Measurements from ENCODE around the gene EPHB1.

The EPHB1 gene

DNA sequence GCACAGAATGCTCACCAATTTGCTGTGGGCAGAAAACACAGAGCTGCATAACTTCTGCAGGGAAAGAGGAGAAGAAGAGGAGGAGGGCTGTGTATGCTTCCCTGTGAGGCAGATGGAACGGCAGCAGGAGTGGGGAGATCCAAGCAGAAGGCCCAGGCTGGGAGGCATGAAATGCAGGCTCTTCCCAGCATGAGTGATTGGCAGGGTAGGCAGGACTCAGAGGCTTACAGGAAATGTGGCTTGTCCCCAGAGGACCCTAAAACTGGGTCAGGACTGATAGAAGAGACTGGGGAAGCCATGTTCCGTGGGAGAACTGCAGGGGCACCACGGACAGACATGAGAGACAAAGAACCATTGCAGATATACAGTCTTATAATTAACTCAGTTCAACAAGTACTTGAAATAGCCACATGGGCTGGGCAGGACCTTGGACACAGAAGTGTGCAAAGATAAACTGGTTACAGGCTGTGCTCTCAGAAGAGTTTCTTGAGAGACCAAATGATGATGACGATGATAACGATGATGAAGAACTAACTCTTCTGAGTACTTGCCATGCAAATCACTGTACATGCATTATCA, 286.9 kb downstream of the EPHB1 start:
- TF ChIP-seq POLR2AphosphoS5 (IDR thresholded peaks at IDR 0.05; ENCODE audit: low read depth, low read length) (no peak), FOXP2 (optimal IDR thresholded peaks at IDR 0.05; ENCODE audit: borderline replicate concordance, extremely low read depth, extremely low read length, insufficient read depth) (no peak), TAF1 (IDR thresholded peaks at IDR 0.05; ENCODE audit: borderline replicate concordance, insufficient read depth, low read length) (no peak), SIN3A (IDR thresholded peaks at IDR 0.05; ENCODE audit: borderline replicate concordance, insufficient read depth, low read length) (no peak)
- TF ChIP-seq, protein P1, sequence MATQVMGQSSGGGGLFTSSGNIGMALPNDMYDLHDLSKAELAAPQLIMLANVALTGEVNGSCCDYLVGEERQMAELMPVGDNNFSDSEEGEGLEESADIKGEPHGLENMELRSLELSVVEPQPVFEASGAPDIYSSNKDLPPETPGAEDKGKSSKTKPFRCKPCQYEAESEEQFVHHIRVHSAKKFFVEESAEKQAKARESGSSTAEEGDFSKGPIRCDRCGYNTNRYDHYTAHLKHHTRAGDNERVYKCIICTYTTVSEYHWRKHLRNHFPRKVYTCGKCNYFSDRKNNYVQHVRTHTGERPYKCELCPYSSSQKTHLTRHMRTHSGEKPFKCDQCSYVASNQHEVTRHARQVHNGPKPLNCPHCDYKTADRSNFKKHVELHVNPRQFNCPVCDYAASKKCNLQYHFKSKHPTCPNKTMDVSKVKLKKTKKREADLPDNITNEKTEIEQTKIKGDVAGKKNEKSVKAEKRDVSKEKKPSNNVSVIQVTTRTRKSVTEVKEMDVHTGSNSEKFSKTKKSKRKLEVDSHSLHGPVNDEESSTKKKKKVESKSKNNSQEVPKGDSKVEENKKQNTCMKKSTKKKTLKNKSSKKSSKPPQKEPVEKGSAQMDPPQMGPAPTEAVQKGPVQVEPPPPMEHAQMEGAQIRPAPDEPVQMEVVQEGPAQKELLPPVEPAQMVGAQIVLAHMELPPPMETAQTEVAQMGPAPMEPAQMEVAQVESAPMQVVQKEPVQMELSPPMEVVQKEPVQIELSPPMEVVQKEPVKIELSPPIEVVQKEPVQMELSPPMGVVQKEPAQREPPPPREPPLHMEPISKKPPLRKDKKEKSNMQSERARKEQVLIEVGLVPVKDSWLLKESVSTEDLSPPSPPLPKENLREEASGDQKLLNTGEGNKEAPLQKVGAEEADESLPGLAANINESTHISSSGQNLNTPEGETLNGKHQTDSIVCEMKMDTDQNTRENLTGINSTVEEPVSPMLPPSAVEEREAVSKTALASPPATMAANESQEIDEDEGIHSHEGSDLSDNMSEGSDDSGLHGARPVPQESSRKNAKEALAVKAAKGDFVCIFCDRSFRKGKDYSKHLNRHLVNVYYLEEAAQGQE (IDR thresholded peaks at IDR 0.05; ENCODE audit: insufficient read depth in 1 of 2, low read depth in 2 of 2, low read length in 2 of 2): no peak

DNA sequence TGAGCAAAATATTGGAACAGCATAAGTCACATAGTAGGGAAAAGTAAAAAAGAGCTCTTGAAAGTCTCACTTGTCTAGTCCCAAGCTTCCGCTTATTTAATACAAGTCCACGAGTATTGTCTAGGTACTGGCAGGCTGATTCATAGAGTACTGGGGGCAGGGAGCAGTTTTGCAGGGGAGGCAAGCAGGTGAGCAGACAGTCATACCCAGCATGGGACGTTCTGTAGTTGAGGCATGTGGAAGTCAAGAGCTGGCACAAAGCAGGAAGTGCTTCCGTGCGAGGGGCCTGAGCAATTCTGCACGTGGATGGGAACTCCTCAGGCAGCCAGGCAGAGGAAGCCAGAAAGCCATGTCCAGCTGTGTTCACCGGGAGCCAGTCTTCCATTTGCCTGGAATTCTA, 287.6 kb downstream of the EPHB1 start:
- TF ChIP-seq FOXP2 (optimal IDR thresholded peaks at IDR 0.05; ENCODE audit: borderline replicate concordance, extremely low read depth, extremely low read length, insufficient read depth): no peak
- no peak for TF ChIP-seq TAF1 (IDR thresholded peaks at IDR 0.05; ENCODE audit: borderline replicate concordance, insufficient read depth, low read length)

DNA sequence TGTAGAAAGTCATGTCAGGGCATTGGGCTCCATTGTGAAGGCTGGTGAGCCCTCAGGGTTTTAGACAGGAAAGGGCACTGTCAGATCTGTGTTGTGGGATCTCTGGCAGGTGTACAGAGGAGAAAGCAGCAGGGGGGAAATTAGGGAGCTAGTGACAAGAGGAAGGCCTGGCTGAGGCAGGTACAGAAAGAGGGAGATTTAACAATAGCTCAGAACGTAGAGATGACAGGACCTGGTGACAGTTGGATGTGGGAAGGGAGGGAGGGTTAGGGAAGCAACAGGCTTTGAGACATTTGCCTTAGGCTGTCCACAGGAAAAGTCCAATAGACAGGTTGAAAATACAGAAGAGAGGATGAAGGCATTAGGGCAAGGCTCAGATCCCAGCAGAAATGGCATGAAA, 288.1 kb downstream of the EPHB1 start:
- TF ChIP-seq, protein P1 (IDR thresholded peaks at IDR 0.05; ENCODE audit: insufficient read depth in 1 of 2, low read depth in 2 of 2, low read length in 2 of 2): no peak
- TF ChIP-seq TAF1 (IDR thresholded peaks at IDR 0.05; ENCODE audit: borderline replicate concordance, insufficient read depth, low read length): no peak
- TF ChIP-seq SIN3A (IDR thresholded peaks at IDR 0.05; ENCODE audit: borderline replicate concordance, insufficient read depth, low read length): no peak
- TF ChIP-seq FOXP2 (optimal IDR thresholded peaks at IDR 0.05; ENCODE audit: borderline replicate concordance, extremely low read depth, extremely low read length, insufficient read depth): no peak
- no peak for TF ChIP-seq POLR2AphosphoS5 (IDR thresholded peaks at IDR 0.05; ENCODE audit: low read depth, low read length)

DNA sequence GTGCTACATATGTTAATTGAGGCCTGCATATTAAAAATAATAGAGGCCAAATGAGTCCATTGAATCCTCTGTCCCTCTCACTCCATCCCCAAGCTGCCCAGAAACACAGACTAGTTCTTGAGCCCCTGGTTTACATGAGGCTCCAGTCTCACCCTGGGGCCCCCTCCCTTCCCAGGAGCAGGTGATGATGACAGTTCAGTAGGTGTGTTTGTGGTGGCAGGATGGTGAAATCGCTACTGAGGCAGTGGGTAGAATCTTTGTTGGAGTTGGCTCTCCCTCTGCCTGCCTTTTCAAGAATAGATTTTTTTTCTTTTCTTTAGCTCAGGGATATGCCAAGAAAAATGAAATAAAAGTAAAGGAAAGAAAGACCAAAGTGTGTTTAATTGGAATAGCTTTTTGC, 288.7 kb downstream of the EPHB1 start:
- TF ChIP-seq POLR2AphosphoS5 (IDR thresholded peaks at IDR 0.05; ENCODE audit: low read depth, low read length): no peak
- TF ChIP-seq, protein P1 (IDR thresholded peaks at IDR 0.05; ENCODE audit: insufficient read depth in 1 of 2, low read depth in 2 of 2, low read length in 2 of 2): no peak
- no peak for TF ChIP-seq FOXP2 (optimal IDR thresholded peaks at IDR 0.05; ENCODE audit: borderline replicate concordance, extremely low read depth, extremely low read length, insufficient read depth)
- no peak for TF ChIP-seq SIN3A (IDR thresholded peaks at IDR 0.05; ENCODE audit: borderline replicate concordance, insufficient read depth, low read length)

DNA sequence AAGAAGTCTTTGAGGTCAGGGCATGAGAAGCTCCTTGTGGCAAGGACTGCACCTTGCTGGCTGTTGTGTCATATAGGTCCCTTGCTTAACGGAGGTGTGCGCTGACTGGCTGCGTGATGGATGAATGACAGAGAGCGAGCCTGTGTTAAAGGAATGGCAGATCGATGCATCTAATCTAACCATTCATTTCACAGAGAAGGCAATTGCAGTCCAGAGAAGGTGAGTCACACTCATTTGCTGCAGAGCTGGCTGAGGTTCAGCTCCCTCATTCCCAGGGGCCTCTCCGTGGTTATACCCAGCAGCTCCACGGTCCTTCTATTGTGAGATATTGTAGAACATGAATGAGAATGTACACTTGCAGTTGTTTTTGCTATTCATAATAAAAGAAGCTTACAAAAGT, 289.3 kb downstream of the EPHB1 start:
- TF ChIP-seq SIN3A (IDR thresholded peaks at IDR 0.05; ENCODE audit: borderline replicate concordance, insufficient read depth, low read length): no peak
- no peak for TF ChIP-seq POLR2AphosphoS5 (IDR thresholded peaks at IDR 0.05; ENCODE audit: low read depth, low read length)
- TF ChIP-seq TAF1 (IDR thresholded peaks at IDR 0.05; ENCODE audit: borderline replicate concordance, insufficient read depth, low read length): no peak
- TF ChIP-seq, protein P1 (IDR thresholded peaks at IDR 0.05; ENCODE audit: insufficient read depth in 1 of 2, low read depth in 2 of 2, low read length in 2 of 2): no peak
- TF ChIP-seq FOXP2 (optimal IDR thresholded peaks at IDR 0.05; ENCODE audit: borderline replicate concordance, extremely low read depth, extremely low read length, insufficient read depth): no peak

Data from PFSK-1 (cell line).